C1 segment of cervical spinal cord (tissue), 14 donors: ENCODE results near the gene CSPG5.

Experiments
- DNase-seq, 14 donors: peaks; one replicate each; lab custom pipeline; 2025; lab: John Stamatoyannopoulos, UW

Gene CSPG5

DNA sequence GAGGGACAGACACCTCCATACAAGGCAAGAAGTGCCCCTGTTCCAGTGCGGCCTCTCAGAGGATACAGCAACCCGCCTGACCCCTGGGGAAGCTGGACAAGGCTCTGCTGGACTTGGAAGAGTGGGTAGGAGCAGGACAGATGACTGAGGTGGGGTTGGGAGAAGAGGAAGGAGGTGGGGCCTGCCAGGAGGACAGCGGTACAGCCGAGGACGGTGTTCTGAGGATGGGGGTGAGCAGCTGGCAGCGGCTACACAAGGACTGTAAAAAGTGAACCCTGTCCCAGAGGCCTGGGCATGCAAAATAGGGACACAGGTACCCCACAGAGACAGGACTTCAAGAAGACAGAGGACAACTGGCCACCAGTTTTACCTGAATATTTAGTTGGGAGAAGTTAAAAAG, 41.7 kb downstream of the CSPG5 start:
- no peak for DNase-seq

- peak in 10 of 14 donors; percentile 8 to 63 (median 26) for DNase-seq
Observed at GRCh38 chr3:47536221-47536891, 42.3 kb downstream of the CSPG5 start.

- DNase-seq, result no peak
Observed at GRCh38 chr3:47533996-47534454, 44.6 kb downstream of the CSPG5 start.

DNA sequence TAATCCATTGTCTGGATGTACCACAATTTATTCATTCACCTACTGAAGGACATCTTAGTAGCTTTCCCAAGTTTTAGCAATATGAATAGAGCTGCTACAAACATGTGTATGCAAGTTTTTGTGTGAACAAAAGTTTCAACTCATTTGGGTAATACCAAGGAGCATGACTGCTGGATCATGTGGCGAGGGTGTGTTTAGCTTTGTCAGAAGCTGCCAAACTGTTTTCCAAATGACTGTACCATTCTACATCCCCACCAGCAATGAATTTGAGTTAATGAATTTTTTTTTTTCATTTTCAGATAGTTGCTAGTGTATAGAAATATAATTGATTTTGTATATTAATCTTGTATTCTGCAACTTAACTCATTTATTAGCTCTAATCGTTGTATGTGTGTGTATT, 45.2 kb downstream of the CSPG5 start:
- DNase-seq, result no peak

GRCh38 chr3:47527952-47528725, 50.5 kb downstream of the CSPG5 start:
- no peak for DNase-seq

DNA sequence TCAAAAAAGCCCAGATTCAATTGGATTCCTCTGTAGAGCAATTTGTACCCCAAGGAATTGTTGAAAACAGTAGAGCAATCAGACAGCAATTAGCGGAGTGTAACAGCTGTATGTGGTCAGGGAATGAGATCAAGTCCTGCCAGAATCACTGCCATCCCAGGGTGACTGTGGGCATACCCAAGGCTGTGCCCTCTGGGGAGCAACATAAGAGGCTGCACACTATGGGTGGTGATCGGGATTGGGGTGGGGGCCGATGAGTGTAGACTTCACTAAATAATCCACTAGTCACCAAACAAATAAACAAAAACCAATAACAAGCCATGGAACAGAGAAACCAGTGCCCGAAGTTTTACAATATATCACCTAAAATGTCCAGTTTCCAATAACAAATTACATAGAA, 53.0 kb downstream of the CSPG5 start:
- DNase-seq, result no peak

GRCh38 chr3:47523310-47524073, 55.2 kb downstream of the CSPG5 start:
- DNase-seq, result no peak

GRCh38 chr3:47522082-47522987, 56.3 kb downstream of the CSPG5 start:
- DNase-seq, result peak in 12 of 14 donors; percentile 27 to 73 (median 56)

DNA sequence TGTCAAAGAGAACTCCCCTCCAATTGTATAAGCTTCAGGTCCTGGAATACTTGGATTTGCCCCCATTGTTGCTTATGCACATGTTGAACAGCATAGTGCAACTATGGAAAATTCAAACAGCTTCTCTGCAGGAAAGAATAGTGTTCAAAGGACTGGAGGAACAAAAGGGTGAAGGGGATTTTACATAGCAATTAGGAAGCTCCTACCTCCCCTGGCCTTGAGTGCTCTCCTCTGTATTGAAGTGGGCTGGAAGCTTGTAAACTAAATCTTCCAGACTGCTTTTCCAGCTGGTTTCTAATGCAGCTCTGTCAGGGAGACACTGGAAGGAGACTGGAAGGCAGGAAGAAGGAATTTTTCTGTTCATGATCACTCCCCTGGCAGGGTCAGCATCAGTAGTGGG, 57.9 kb downstream of the CSPG5 start:
- DNase-seq, result no peak

GRCh38 chr3:47517937-47518336, 60.7 kb downstream of the CSPG5 start:
- DNase-seq, result no peak

GRCh38 chr3:47515864-47516319, 62.8 kb downstream of the CSPG5 start:
- no peak for DNase-seq

GRCh38 chr3:47515100-47515499, 63.6 kb downstream of the CSPG5 start:
- no peak for DNase-seq

DNA sequence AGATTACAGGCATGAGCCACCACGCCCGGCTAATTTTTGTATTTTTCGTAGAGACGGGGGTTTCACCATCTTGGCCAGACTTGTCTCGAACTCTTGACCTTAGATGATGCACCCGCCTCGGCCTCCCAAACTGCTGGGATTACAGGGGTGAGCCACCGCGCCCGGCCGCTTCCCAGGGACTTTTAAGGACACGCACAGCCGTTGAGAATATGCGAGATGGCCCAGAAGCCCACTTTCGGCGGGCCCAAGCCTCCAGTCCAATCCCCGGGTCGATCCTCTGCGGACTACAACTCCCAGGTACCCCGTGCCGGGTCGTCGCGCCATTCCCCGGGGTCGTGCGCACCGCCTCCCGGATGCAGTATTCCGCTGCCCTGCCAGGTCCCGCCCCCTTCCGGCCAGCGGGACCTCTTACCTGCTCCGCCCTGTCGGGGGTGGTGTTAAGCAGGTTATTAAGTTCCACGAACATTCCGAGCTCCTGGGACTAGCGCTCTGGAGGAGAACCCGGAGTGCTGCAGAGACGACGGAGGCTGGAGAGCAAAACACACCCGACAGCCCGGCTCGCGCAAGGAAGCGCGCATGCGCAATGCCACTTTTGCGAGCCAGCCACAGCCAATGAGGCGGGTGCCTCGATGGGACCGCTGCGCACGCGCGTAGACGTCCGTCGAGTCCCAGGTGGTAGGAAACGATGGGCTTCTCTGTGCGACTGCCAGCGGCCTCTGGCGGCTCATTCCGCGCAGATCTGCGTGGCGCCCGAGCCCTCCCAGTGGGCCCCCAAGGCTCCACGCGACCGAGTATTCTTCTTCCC, 65.3 kb downstream of the CSPG5 start, which contains the start of gene ELP6:
ELP6 (minus strand) TSS at position 588 of the 805 bp plus-strand sequence; CDS start at position 466, 122 bp downstream.
- peak; percentile 86 to 100 (median 96) for DNase-seq

DNA sequence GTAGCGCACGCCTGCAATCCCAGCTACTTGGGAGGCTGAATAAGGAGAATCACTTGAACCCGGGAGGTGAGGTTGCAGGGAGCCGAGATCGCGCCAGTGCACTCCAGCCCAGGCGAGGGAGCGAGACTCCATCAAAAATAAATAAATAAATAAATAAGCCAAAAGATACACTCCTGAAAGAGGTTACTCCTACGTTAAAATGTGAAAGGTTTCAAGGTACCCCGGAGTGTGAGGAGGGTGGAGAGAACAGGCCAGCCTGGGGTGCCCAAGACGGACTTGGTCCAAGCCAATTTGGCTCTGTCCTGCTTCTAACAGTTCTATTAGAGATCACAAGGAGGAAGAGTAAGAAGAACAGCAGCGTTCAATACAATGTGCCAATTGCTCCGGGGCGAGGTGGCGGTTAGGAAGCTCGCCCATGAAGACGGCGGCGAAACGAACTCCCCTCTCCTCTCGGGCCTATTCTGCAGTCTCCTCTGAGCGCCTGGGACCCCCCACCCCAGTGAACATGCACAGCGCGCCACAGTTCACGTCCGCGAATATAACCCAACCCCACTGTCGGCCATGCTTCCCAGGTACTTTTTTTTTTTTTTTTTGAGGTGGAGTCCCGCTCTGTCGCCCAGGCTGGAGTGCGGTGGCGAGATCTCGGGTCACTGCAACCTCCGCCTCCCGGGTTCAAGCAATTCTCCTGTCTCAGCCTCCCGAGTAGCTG, 66.1 kb downstream of the CSPG5 start:
- DNase-seq, result peak in 5 of 14 donors; percentile 9 to 47 (median 16)
